HEK293 (cell line): ENCODE measurements around the gene LRRC8C.

Source experiments
- CTCF ChIA-PET: fragments of 350-600 bp; formaldehyde crosslinking; extraction: SDS; loops from one replicate; lab custom pipeline; 2021; ENCODE audit warnings: antibody characterized with exemption; lab: Yijun Ruan, JAX
- POLR2A ChIA-PET: fragments of 300-600 bp; formaldehyde crosslinking; extraction: SDS; loops from one replicate; lab custom pipeline; 2020; ENCODE audit warnings: antibody characterized with exemption, inconsistent platforms; lab: Yijun Ruan, JAX
- H3K27ac ChIP-seq: fragments of 200-500 bp; sonication (Bioruptor generic); 2 replicates; pipeline ENCODE4 v1.5.1; 2014; ENCODE audit warnings: low read depth, low read length, control low read depth, inconsistent platforms; ENCODE audit errors: extremely low read depth
- H3K36me3 ChIP-seq, 2 experiments: fragments of 200-500 bp in 1 of 2; sonication (Bioruptor generic) in 1 of 2; 1 replicate in 1 of 2; 2 replicates in 1 of 2; pipeline ENCODE4 v1.5.1; 2014 to 2017; ENCODE audit warnings: inconsistent platforms in 2 of 2, low read length in 2 of 2; ENCODE audit not compliant: control insufficient read depth in 2 of 2, insufficient read depth in 1 of 2
- H3K4me1 ChIP-seq: fragments of 200-500 bp; sonication (Bioruptor generic); 2 replicates; pipeline ENCODE4 v1.5.1; 2014; ENCODE audit warnings: mild to moderate bottlenecking, low read length, inconsistent platforms; ENCODE audit not compliant: control insufficient read depth, insufficient read depth
- H3K4me3 ChIP-seq: 2 replicates; pipeline ENCODE4 v1.5.1; 2011; ENCODE audit warnings: low read depth, mild to moderate bottlenecking, control low read depth, low read length, moderate library complexity
- H3K9me3 ChIP-seq: fragments of 200-500 bp; sonication (Bioruptor generic); 2 replicates; pipeline ENCODE4 v1.5.1; 2014; ENCODE audit warnings: low read depth, low read length, inconsistent platforms; ENCODE audit not compliant: control insufficient read depth, insufficient read depth
- SALL2 ChIP-seq: fragments of 450-650 bp; formaldehyde crosslinking; IDR thresholded peaks from 2 replicates; pipeline ENCODE4 v1.5.0; 2017; ENCODE audit warnings: missing biosample characterization, mild to moderate bottlenecking, missing genetic modification characterization, borderline replicate concordance
- SCRT1 ChIP-seq: fragments of 450-650 bp; formaldehyde crosslinking; IDR thresholded peaks from 2 replicates; pipeline ENCODE4 v1.5.1; 2016; ENCODE audit warnings: missing biosample characterization, missing genetic modification characterization, borderline replicate concordance
- SP2 ChIP-seq: fragments of 450-650 bp; formaldehyde crosslinking; IDR thresholded peaks from 2 replicates; pipeline ENCODE4 v1.5.1; 2016; ENCODE audit warnings: missing biosample characterization, missing genetic modification characterization
- SP3 ChIP-seq: fragments of 450-650 bp; formaldehyde crosslinking; IDR thresholded peaks from 2 replicates; pipeline ENCODE4 v1.5.1; 2016; ENCODE audit warnings: missing biosample characterization, missing genetic modification characterization
- ZNF350 ChIP-seq: fragments of 450-650 bp; formaldehyde crosslinking; IDR thresholded peaks from 2 replicates; pipeline ENCODE4 v1.5.0; 2017; ENCODE audit warnings: missing biosample characterization, mild to moderate bottlenecking, missing genetic modification characterization
- ZNF561 ChIP-seq: fragments of 450-650 bp; IDR thresholded peaks from 2 replicates; pipeline ENCODE4 v1.5.1; 2018; ENCODE audit warnings: missing biosample characterization, missing genetic modification characterization, borderline replicate concordance
- ZNF600 ChIP-seq: fragments of 450-650 bp; formaldehyde crosslinking; IDR thresholded peaks from 2 replicates; pipeline ENCODE4 v1.5.1; 2016; ENCODE audit warnings: missing biosample characterization, missing genetic modification characterization
- ZNF610 ChIP-seq: fragments of 450-650 bp; formaldehyde crosslinking; IDR thresholded peaks from 2 replicates; pipeline ENCODE4 v1.5.1; 2016; ENCODE audit warnings: missing biosample characterization, missing genetic modification characterization, borderline replicate concordance
- ZNF623 ChIP-seq: fragments of 450-650 bp; formaldehyde crosslinking; IDR thresholded peaks from 2 replicates; pipeline ENCODE4 v1.5.1; 2016; ENCODE audit warnings: missing biosample characterization, missing genetic modification characterization
- ZNF624 ChIP-seq: fragments of 450-650 bp; formaldehyde crosslinking; IDR thresholded peaks from 2 replicates; pipeline ENCODE4 v1.5.1; 2017; ENCODE audit warnings: missing biosample characterization, missing genetic modification characterization
- ZNF677 ChIP-seq: fragments of 450-650 bp; IDR thresholded peaks from 2 replicates; pipeline ENCODE4 v1.5.0; 2018; ENCODE audit warnings: missing biosample characterization, mild to moderate bottlenecking, missing genetic modification characterization, moderate library complexity
- ZNF777 ChIP-seq: fragments of 450-650 bp; formaldehyde crosslinking; IDR thresholded peaks from 2 replicates; pipeline ENCODE4 v1.5.1; 2017; ENCODE audit warnings: missing biosample characterization, missing genetic modification characterization, borderline replicate concordance
- ZNF785 ChIP-seq: fragments of 450-650 bp; formaldehyde crosslinking; IDR thresholded peaks from 2 replicates; pipeline ENCODE4 v1.5.1; 2016; ENCODE audit warnings: missing biosample characterization, missing genetic modification characterization
- TF ChIP-seq, protein P1 (sequence below): fragments of 450-650 bp; formaldehyde crosslinking; IDR thresholded peaks from 2 replicates; pipeline ENCODE4 v1.5.1; 2017; ENCODE audit warnings: missing biosample characterization, missing genetic modification characterization
- TF ChIP-seq, protein P2 (sequence below): fragments of 450-650 bp; formaldehyde crosslinking; IDR thresholded peaks from 2 replicates; pipeline ENCODE4 v1.5.1; 2016; ENCODE audit warnings: missing biosample characterization, missing genetic modification characterization, low read depth
- TF ChIP-seq, protein P3 (sequence below): fragments of 450-650 bp; formaldehyde crosslinking; IDR thresholded peaks from 2 replicates; pipeline ENCODE4 v1.5.1; 2016; ENCODE audit warnings: missing biosample characterization, missing genetic modification characterization
- TF ChIP-seq, protein P4 (sequence below): fragments of 450-650 bp; formaldehyde crosslinking; IDR thresholded peaks from 2 replicates; pipeline ENCODE4; 2016; ENCODE audit warnings: missing biosample characterization, missing genetic modification characterization
- TF ChIP-seq, protein P5 (sequence below): fragments of 450-650 bp; formaldehyde crosslinking; IDR thresholded peaks from 2 replicates; pipeline ENCODE4 v1.5.1; 2016; ENCODE audit warnings: missing biosample characterization, missing genetic modification characterization

LRRC8C gene

DNA sequence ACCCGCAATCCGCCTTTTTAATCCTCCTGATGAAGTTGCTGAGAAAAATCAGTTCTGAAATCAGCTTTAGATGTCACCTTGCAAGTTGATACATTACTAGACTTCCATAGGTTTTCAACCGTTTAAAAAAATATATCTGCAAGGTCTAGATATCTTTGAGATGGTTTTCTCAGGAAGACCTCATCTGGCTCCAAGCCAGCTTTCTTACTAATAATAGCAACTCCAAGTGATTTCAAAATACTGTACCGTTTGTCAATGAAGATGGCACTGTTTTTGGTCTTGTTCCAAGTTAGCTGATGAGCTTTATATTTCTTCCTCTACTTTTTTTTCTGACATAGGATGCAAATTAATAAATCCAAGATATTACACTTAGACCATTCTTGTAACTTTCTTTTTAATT, 40.3 kb downstream of the LRRC8C start:
- ChIA-PET POLR2A (no interaction called here), CTCF (no interaction called here)
- H3K27ac ChIP-seq, result no peak overlapping the region
- TF ChIP-seq ZNF785 (tag by site-specific recombination) (no peak), ZNF777 (no peak), ZNF677 (tag by site-specific recombination) (no peak), ZNF600 (tag by site-specific recombination) (no peak), SP3 (no peak), SCRT1 (tag by site-specific recombination) (no peak), SALL2 (tag by site-specific recombination) (no peak), SP2 (tag by site-specific recombination) (no peak)
- TF ChIP-seq, protein P1, sequence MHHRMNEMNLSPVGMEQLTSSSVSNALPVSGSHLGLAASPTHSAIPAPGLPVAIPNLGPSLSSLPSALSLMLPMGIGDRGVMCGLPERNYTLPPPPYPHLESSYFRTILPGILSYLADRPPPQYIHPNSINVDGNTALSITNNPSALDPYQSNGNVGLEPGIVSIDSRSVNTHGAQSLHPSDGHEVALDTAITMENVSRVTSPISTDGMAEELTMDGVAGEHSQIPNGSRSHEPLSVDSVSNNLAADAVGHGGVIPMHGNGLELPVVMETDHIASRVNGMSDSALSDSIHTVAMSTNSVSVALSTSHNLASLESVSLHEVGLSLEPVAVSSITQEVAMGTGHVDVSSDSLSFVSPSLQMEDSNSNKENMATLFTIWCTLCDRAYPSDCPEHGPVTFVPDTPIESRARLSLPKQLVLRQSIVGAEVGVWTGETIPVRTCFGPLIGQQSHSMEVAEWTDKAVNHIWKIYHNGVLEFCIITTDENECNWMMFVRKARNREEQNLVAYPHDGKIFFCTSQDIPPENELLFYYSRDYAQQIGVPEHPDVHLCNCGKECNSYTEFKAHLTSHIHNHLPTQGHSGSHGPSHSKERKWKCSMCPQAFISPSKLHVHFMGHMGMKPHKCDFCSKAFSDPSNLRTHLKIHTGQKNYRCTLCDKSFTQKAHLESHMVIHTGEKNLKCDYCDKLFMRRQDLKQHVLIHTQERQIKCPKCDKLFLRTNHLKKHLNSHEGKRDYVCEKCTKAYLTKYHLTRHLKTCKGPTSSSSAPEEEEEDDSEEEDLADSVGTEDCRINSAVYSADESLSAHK (tag by site-specific recombination), result no peak
- TF ChIP-seq, protein P2, sequence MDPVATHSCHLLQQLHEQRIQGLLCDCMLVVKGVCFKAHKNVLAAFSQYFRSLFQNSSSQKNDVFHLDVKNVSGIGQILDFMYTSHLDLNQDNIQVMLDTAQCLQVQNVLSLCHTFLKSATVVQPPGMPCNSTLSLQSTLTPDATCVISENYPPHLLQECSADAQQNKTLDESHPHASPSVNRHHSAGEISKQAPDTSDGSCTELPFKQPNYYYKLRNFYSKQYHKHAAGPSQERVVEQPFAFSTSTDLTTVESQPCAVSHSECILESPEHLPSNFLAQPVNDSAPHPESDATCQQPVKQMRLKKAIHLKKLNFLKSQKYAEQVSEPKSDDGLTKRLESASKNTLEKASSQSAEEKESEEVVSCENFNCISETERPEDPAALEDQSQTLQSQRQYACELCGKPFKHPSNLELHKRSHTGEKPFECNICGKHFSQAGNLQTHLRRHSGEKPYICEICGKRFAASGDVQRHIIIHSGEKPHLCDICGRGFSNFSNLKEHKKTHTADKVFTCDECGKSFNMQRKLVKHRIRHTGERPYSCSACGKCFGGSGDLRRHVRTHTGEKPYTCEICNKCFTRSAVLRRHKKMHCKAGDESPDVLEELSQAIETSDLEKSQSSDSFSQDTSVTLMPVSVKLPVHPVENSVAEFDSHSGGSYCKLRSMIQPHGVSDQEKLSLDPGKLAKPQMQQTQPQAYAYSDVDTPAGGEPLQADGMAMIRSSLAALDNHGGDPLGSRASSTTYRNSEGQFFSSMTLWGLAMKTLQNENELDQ (tag by site-specific recombination), result no peak
- peaks cover 8% of the 10 kb centered on the region; the same call in 1 of the 2 replicates for H3K4me1 ChIP-seq
- no peaks in the 10 kb centered on the region for H3K9me3 ChIP-seq
- H3K4me3 ChIP-seq, result no peak overlapping the region
- no peaks in the 10 kb centered on the region for H3K36me3 ChIP-seq

DNA sequence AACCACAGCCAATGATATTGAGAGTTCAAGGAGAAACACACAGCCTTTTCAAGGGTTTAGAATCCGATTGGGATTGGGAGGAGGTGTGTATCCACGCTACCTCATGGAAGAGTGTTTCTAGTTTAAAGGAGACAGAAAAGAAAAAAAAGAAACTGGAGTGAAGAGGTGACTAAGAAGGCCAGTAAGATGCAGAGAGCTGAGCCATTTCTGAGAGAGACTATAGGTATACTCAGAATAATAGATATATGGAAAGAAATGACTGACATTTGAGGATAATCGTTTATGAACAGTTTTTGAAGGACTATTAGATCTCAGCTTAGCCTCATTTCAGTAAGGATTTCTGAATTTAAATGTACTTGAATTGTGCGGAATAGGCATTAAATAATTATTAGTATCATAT, 42.8 kb downstream of the LRRC8C start:
- ChIA-PET CTCF (interaction anchor here (1.0 kb wide), 1 partner anchor 312 kb away, joined by 3 read pairs; no protein-coding TSS in a partner anchor), POLR2A (no interaction called here)
- Histone ChIP-seq H3K36me3 (no peaks in the 10 kb centered on the region), H3K9me3 (no peaks in the 10 kb centered on the region), H3K27ac (no peak overlapping the region), H3K4me3 (no peak overlapping the region), H3K4me1 (peaks cover 8% of the 10 kb centered on the region; the same call in 1 of the 2 replicates)
- TF ChIP-seq ZNF624 (tag by site-specific recombination) (no peak), ZNF610 (no peak), ZNF350 (no peak)

DNA sequence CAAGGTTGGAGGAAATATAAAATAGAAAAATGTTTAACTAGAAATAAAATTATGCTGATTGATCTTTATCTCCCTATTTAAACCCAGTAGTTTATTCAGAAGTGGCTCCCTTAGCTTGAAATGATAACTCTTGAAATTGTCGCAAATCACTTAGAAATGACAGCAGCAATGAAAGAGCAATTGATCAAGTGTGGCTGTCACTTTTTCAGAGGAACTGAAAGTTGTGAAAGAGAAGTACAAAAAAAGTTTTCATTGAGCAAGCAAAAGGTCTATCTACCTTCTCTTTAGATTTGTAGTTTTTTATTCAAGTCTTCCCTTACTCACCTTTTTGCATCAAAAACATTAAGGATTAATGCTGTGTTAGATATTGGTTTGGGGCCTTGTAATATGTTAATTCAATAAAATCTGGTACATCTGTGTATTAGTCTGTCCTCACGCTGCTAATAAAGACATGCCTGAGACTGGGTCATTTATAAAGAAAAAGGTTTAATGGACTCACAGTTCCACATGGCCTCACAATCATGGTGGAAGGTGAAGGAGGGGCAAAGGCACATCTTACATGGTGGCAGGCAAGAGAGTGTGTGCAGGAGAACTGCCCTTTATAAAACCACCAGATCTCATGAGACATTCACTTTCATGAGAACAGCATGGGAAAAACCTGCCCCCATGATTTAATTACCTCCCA, 48.3 kb downstream of the LRRC8C start:
- H3K9me3 ChIP-seq, result no peaks in the 10 kb centered on the region
- no peaks in the 10 kb centered on the region for H3K4me1 ChIP-seq
- no peaks in the 10 kb centered on the region for H3K36me3 ChIP-seq
- CTCF ChIA-PET, result no interaction called here
- H3K27ac ChIP-seq, result no peak overlapping the region
- no peak overlapping the region for H3K4me3 ChIP-seq
- POLR2A ChIA-PET, result no interaction called here
- TF ChIP-seq SP2 (tag by site-specific recombination) (no peak), ZNF561 (tag by site-specific recombination) (no peak), ZNF623 (tag by site-specific recombination) (no peak)
- TF ChIP-seq, protein P3, sequence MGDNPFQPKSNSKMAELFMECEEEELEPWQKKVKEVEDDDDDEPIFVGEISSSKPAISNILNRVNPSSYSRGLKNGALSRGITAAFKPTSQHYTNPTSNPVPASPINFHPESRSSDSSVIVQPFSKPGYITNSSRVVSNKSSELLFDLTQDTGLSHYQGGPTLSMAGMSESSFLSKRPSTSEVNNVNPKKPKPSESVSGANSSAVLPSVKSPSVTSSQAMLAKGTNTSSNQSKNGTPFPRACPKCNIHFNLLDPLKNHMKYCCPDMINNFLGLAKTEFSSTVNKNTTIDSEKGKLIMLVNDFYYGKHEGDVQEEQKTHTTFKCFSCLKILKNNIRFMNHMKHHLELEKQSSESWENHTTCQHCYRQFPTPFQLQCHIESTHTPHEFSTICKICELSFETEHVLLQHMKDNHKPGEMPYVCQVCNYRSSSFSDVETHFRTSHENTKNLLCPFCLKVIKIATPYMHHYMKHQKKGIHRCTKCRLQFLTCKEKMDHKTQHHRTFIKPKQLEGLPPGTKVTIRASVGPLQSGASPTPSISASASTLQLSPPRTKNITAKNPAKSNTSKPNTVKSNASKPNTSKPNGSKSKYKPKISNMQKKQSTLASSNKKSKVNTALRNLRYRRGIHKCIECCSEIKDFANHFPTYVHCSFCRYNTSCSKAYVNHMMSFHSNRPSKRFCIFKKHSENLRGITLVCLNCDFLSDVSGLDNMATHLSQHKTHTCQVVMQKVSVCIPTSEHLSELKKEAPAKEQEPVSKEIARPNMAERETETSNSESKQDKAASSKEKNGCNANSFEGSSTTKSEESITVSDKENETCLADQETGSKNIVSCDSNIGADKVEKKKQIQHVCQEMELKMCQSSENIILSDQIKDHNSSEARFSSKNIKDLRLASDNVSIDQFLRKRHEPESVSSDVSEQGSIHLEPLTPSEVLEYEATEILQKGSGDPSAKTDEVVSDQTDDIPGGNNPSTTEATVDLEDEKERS, result no peak
- TF ChIP-seq, protein P4, sequence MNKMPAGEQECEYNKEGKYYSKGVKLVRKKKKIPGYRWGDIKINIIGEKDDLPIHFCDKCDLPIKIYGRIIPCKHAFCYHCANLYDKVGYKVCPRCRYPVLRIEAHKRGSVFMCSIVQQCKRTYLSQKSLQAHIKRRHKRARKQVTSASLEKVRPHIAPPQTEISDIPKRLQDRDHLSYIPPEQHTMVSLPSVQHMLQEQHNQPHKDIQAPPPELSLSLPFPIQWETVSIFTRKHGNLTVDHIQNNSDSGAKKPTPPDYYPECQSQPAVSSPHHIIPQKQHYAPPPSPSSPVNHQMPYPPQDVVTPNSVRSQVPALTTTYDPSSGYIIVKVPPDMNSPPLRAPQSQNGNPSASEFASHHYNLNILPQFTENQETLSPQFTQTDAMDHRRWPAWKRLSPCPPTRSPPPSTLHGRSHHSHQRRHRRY (tag by site-specific recombination), result no peak
- TF ChIP-seq, protein P5, sequence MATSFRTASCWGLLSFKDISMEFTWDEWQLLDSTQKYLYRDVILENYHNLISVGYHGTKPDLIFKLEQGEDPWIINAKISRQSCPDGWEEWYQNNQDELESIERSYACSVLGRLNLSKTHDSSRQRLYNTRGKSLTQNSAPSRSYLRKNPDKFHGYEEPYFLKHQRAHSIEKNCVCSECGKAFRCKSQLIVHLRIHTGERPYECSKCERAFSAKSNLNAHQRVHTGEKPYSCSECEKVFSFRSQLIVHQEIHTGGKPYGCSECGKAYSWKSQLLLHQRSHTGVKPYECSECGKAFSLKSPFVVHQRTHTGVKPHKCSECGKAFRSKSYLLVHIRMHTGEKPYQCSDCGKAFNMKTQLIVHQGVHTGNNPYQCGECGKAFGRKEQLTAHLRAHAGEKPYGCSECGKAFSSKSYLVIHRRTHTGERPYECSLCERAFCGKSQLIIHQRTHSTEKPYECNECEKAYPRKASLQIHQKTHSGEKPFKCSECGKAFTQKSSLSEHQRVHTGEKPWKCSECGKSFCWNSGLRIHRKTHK (tag by site-specific recombination), result no peak
